Measurements from ENCODE around the gene PPFIBP1. TPM values are rescaled to one million over a fixed set of nuclear protein-coding genes. Genes with fewer than 3 reads are reported as not detected.
A peak's percentile ranks its signal among the peaks of the same experiment; 100 is the strongest.

PPFIBP1 gene
- total RNA-seq, 1 donor from 2014 or later = 292 TPM

DNA sequence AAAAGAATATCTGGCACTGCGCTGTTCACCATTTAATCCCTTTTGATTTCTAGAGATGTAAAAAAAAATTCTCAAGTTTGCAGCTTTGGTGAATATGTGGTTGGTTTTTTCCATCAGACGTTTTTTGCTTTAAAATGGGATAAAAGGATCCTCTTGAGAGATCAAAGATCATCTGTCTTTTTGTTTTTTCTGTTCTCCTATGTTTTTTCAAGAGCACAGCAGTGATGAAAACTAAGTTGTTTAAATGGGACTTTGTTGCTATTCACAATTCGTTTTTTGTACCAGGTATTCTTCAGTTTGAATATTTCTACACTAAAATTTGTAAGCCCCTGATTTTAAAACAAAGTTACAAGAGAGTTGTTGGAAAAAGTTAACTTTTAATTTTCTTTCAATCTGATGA is 142.5 kb downstream of the PPFIBP1 start:
- DNase-seq (no peak), ATAC-seq (ENCODE audit: poor library complexity) (no peak)
- intact Hi-C loops (cut with DNase I) = no loop called here

DNA sequence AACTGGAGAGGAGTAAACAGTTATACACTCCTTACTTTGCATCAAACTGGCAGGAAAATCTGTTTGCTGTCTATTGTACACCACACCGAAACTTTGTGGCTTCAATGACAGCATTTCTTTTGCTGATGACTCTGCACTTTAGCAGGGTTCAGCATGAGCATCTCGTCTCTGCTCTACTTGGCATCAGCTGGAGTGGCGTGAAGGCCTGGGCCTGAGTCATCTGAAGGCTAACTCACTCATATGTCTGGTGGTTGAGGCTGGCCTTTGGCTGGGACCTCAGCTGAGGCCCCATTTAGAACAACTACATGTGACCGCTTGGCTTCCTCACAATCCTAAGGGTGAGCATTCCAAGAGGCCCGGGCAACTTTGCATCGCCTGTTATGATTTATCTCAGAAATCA is 143.5 kb downstream of the PPFIBP1 start:
- intact Hi-C loops (cut with DNase I) = no loop called here
- DNase-seq = no peak
- ATAC-seq (ENCODE audit: poor library complexity) = peak; percentile 34

DNA sequence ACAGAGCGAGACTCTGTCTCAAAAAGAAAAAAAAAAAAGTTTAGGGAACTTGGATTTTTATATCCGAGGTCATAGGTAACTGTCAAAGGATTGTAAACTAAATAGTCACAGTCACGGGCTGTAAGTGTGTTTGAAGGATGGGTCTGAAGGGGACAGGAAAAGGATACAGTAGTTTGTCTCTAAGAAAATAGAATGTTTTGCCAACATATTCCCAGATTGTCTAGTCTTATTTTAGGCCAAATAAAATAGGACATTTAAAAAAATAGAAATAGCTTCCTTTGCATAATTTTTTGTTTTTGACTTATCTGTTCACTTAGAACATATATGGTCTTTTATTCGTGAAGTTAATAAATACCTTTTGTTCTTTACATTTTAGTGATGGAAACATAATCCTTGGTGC is 148.0 kb downstream of the PPFIBP1 start:
- intact Hi-C loops (cut with DNase I) = no loop called here
- DNase-seq (no peak), ATAC-seq (ENCODE audit: poor library complexity) (no peak)

DNA sequence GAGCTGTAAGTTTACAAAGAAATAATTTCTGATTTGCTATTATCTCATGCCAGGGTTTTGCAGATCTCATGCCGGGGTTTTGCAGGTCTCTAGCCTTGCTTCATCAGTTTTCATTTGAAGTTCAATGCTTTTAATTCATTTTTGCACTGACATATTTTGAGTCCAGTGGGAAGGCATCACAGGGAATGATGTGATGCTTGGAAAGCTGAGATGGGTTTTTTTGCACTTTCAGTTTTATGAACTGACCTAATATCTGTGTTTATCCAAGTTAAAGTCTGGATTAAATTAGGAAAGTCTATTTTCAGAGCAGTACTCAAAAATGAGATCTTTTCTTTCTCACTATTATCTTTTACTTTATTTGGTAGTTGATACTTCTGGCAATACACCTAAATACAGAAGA is 148.6 kb downstream of the PPFIBP1 start:
- DNase-seq = no peak
- intact Hi-C loops (cut with DNase I) = no loop called here
- ATAC-seq (ENCODE audit: poor library complexity) = no peak

DNA sequence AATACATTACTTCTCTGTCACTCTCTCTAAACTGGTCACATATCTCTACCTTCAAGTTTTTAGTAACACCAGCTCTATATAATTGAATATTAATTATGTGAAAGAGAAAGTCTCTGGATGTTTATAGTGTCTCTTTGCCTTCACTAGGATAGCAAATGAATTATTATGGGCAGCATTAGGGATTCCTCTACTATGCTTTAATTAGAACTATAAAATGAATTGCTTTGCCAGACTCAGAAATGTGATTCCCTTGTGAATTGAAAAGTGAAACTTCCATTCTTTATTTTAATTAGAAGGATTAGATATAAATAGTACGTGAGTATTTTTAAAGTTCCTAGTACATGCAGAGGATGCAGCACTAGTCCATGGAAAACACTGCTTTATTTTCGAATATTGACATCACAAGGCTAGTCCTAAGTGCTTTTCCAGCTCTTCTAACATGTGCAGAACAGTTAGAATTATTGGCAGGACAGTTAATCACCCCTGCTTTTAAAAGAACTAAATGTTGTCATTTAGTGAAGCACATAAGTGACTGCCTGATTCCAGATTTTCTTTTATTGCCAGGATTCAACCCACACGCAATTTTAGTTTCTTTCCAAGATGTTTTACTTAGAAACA is 149.2 kb downstream of the PPFIBP1 start:
- ATAC-seq (ENCODE audit: poor library complexity) (peak; percentile 74), DNase-seq (no peak)
- intact Hi-C loops (cut with DNase I) = no loop called here

DNA sequence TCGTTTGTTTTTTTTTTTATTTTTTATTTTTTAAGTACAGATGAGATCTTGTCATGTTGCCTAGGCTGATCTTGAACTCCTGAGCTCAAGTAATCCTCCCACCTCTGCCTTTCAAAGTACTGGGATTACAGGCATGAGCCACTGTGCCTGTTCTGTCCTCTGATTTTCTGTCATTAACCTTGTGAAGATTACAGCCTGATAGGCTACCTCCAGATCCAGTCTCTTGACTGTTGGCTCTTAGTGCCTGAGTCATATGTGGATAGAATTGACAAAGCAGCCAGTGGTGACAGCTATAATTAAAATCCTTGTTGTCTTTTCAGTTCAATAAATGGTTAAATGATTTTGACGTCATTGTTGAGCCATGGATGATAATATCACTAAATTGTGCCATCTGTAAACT is 151.0 kb downstream of the PPFIBP1 start:
- ATAC-seq (ENCODE audit: poor library complexity) (no peak), DNase-seq (no peak)
- intact Hi-C loops (cut with DNase I) = no loop called here

DNA sequence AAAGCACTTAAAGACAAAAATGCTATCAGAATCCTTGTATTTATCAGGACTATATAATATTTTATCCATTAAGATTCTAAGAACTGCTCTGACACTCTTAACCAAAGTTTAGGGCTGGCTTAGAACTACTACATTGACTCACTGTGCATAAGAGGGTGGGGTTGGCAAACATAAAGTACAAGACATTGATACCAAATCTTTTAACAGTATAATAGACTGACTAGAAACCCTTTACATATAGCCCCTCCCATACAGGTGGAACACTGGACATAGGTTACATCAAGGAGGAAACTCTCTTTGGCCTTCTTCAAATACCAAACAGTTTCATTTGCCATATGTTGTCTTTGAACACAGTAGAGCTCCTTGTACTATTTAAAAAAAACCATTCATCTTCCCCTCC is 156.6 kb downstream of the PPFIBP1 start:
- intact Hi-C loops (cut with DNase I) = no loop called here
- ATAC-seq (ENCODE audit: poor library complexity) (no peak), DNase-seq (no peak)

DNA sequence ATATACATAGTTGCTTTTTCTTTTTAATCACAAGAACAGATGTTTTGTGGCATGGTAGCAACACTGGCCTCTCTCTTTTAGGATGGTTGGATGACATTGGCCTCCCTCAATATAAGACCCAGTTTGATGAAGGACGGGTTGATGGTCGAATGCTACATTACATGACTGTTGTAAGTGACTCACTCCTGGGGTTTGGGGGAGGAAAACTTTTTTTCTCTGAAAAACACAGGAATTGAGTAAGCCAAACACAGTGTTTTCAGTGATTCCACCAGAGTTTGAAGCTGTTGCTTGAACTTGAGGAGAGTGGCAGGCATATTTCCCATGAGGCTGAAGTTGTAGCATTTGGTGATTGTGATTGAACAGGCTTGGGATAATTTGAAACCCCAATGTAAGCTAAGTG is 158.5 kb downstream of the PPFIBP1 start:
- intact Hi-C loops (cut with DNase I) = no loop called here
- ATAC-seq (ENCODE audit: poor library complexity) = no peak
- no peak for DNase-seq

DNA sequence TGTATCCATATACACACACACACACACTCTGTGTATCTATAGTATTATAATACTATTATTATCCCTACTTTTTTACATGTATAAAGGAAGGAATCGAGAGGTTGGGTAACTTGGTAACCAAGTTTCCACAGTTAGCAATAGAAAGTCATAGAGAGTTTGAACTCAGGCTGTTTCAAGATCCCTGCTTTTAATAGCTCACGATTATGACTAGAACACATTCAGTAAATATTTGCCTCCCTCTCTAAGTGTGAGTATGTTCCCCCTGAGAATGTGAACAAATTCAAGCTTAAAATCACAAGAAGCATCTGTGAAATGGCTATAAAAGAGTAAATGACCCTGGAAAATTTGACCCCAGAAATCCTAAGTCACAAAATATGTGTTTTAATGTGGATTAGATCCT is 161.3 kb downstream of the PPFIBP1 start:
- ATAC-seq (ENCODE audit: poor library complexity) (no peak), DNase-seq (no peak)
- intact Hi-C loops (cut with DNase I) = no loop called here

DNA sequence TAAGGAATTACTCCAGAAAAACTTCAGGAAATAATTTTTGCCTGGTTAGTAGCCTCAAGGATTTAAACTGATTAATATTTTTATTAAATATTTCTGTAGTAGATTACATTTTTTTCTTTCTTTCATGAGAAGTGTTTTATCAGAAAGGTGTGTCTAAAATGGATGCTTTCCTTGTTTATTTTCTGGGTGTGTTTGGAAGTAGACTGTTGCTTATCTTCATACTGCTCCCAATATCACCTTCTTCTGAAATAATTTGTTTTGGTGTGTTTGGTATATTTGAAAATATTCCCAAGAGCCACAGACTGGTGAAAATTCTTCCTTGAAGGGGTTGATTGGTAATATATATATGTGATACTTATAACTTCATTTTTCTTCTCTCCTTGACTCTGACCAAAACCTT is 162.1 kb downstream of the PPFIBP1 start:
- intact Hi-C loops (cut with DNase I) = no loop called here
- no peak for ATAC-seq (ENCODE audit: poor library complexity)

DNA sequence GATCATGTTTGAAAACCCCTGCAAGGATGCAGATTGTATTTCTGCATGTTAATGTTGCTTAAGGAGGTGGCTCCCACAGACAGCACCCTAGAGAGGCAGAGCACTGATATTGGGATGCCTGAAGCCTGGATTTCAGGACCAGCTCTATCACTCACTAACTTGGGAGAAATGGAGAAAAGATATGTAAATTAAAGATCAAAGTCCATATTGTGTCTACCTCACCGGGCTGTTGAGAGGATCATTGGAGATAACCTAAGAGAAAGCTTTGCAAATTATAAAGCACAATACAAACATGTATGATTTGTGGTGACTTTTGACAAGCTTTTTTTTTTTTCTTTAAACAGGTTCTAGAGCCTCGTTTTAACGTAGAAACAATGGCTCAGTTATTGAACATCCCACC is 164.7 kb downstream of the PPFIBP1 start:
- intact Hi-C loops (cut with DNase I) = no loop called here
- DNase-seq (no peak), ATAC-seq (ENCODE audit: poor library complexity) (no peak)

More for the DNA sequence above, 162.1 kb downstream of the PPFIBP1 start:
- no peak for DNase-seq

DNA sequence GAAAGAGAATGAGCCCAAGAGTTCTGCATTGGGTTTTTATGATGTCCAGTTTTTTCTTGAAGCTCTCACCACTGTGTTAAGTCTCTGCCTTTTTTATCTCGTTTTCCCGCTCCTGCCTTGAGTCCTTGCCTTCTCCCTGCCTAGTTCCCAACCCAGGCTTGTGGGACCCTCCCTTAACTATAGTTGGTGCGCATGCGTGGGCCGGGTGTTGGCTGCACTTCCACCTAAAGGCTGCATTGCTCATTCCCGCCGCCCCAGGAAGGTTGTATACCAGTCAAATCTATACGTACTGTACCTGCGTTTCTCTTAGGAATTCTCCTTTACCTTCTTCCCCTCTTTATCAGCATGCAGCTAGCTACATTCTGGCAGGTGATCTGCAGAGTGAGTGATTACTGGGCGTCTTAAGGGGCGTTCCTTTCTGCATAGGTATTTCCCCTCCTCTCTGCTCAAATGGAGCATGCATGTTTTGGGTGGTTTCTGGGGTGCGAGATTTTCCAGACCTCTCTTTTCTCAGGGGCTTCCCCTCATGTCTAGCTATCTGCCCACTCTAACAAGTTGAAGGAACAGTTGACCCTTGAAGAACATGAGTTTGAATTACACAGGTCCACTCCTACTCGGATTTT is 165.7 kb downstream of the PPFIBP1 start:
- intact Hi-C loops (cut with DNase I) = no loop called here
- ATAC-seq (ENCODE audit: poor library complexity) (no peak), DNase-seq (no peak)

DNA sequence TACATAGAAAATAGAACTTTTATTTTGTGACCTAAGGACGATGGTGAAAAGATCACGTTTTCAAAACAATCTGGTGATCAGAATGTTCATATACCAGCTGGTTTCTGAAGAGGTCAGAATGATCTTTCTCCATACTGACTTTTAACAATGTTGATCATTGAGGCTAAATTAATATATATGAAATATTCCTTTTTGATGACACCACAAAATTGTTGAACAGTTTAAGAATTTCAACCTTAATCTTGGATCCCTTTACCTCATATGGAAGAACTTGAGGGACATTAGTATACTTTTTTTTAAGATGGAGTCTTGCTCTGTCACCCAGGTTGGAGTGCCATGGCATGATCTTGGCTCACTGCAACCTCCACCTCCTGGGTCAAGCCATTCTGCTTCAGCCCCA is 169.4 kb downstream of the PPFIBP1 start:
- intact Hi-C loops (cut with DNase I) = no loop called here
- no peak for ATAC-seq (ENCODE audit: poor library complexity)
- no peak for DNase-seq

DNA sequence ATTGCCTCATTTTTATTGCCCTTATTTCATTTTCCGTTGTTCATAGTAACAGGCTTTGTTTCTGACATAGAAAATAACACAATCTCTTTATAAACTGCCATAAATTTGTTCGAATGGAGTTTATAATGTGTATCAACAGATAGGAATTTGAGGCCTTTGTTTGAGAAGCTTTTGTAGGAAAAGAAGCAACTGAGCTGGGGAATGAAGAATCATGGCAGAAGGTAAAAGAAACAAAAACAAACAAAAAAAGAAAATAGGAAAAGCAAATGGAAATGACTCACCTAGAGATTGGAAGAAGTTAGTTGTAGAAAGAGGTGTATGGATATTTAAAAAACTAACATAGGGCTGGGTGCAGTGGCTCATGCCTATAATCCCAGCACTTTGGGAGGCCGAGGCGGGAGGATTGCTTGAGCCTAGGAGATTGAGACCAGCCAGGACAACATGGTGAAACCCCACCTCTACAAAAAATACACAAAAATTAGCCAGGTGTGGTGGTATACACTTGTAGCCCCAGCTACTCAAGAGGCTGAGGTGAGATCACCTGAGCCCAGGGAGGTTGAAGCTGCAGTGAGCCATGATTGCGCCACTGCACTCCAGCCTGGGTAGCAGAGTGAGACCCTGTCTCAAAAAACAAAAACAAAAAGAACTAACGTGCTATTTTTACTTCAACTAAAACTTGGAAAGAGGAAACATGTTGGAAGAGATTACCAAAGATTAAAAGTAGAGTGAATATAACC is 171.7 kb downstream of the PPFIBP1 start:
- intact Hi-C loops (cut with DNase I) = no loop called here
- ATAC-seq (ENCODE audit: poor library complexity) = no peak
- DNase-seq = no peak

DNA sequence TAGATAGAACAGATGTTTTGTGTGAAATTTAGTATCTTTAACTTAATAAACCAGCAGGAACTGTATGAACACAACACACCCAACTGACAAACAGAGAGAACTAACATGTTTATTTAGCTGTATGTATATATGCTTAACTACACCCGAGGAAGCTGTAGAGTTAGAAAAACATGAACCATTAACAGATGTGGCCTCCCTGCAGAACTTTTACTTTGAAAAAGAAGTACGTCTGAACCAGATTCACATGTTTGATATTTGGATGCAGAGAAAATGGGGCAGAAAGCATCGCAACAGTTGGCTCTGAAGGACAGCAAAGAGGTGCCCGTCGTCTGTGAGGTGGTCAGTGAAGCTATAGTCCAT is 172.3 kb downstream of the PPFIBP1 start, which contains the start of gene REP15:
Gene REP15 (plus strand): TSS at position 155 of the 360 bp plus-strand sequence. CDS start 116 bp downstream, at position 271.
- intact Hi-C loops (cut with DNase I) = no loop called here
- no peak for ATAC-seq (ENCODE audit: poor library complexity)

DNA sequence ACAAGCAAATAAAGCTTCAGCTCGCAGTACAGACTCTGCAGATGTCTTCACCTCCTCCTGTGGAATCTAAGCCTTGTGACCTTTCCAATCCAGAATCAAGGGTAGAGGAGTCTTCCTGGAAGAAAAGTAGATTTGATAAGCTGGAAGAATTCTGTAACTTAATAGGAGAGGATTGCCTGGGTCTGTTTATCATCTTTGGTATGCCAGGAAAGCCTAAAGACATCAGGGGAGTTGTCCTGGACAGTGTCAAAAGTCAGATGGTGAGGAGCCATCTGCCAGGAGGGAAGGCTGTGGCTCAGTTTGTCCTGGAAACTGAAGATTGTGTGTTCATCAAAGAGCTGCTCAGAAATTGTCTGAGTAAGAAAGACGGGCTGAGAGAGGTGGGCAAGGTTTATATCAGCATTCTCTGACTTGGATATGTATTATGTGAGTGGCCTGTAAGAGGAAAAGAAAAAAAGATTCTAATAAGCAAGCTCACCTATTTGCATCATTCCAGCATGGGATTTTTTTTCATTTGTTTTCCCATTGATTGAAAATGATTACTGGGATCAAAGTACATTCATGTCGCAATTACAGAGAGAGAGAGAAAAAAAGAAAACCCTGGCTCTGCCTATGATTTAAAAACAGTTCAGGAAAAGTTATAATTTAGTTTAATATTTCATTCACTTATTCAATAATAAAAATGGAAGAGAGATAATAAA is 173.0 kb downstream of the PPFIBP1 start:
- intact Hi-C loops (cut with DNase I) = no loop called here
- no peak for ATAC-seq (ENCODE audit: poor library complexity)
- no peak for DNase-seq

More for the DNA sequence above, 172.3 kb downstream of the PPFIBP1 start, which contains the start of gene REP15:
- no peak for DNase-seq

DNA sequence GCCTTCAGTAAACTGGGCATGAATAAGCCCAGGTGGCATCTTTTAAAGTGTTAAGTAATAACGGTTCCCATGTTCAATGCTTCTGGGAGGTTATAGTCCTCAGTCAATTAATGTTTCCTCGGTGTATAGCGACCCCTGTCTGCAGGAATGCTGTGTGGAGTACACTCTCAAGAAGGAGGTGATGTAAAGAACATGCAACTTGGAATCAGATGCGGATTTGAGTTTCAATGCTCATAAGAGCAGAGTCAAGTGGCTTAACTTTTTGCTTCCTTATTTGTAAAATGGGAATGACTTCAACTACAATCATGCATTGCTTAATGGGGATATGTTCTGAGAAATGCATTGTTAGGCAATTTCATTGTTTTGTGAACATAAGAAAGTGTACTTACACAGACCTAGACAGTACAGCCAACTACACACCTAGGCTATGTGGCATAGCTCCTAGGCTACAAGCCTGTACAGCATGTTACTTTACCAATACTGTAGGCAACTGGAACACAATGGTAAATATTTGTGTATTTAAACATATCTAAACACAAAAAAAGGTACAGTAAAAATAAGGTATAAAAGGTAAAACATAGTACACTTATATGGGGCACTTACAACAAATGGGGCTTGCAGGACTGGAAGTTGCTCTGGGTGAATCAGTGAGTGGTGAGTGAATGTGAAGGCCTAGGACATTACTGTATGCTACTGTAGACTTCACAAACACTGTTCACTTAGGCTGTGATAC is 179.9 kb downstream of the PPFIBP1 start:
- ATAC-seq (ENCODE audit: poor library complexity) = peak; percentile 87
- intact Hi-C loops (cut with DNase I) = no loop called here
- no peak for DNase-seq

DNA sequence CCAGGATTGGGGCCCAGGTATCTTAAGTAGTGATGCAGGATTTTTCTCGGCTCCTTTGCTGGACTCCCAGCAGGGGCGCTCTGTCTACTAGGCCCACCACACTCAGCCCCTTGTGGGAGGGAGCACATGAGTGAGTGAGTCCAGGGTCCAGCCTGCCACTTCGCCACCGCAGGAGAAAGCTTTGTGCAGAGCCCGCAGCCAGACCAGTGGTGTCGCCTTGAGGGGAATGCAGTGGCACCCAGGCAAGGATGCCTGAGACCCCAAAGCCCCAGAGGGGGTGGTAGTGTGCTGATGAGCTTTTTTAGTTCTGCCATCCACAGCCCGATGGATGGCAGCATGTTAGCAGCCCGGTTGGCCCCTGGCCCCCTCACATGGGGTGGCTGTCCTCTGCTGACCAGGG is 181.3 kb downstream of the PPFIBP1 start:
- ATAC-seq (ENCODE audit: poor library complexity) (no peak), DNase-seq (no peak)
- intact Hi-C loops (cut with DNase I) = no loop called here

DNA sequence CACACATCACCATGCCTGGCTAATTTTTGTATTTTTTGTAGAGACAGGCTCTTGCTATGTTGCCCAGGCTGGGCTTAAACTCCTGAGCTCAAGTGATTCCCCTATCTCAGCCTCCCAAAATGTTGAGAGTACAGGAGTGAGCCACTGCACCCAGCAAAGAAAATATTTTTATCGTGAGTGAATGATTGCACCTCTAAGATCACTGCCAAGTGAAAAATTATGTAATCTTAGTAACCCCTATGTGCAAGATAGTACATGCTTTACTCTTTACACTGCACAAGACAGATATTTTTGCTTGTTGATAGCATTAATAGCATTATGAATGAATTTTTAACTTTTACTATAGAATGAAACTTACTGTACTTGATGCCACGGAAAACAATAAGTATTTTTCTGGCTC is 183.2 kb downstream of the PPFIBP1 start:
- ATAC-seq (ENCODE audit: poor library complexity) (no peak), DNase-seq (no peak)
- intact Hi-C loops (cut with DNase I) = no loop called here
